Fibroblast of villous mesenchyme (primary cell): ENCODE data around the gene SH2B2. TPM values are rescaled to one million over a fixed set of nuclear protein-coding genes. Genes with fewer than 3 reads are reported as not detected.
"Not testable (repeated sequence)": the region's sequence is repeated elsewhere in the genome, so short reads cannot be mapped to it uniquely, and the experiment has no call there.

Experiments
- DNase-seq: peaks from one replicate; pipeline ENCODE4 v3.0.0-alpha.2; 2010; ENCODE audit warnings: low read depth
- H3K4me3 ChIP-seq: 2 replicates; pipeline ENCODE4 v1.5.1; 2011; ENCODE audit warnings: low read depth, mild to moderate bottlenecking, low read length
- CTCF ChIP-seq: IDR thresholded peaks from 2 replicates; pipeline ENCODE4 v1.5.1; 2012; ENCODE audit warnings: low read depth, mild to moderate bottlenecking, low read length; ENCODE audit not compliant: insufficient read depth
- total RNA-seq: library from RNA; depleted of rRNA; stranded (reverse); fragments of >200 nt; gene quantifications from 2 replicates; pipeline ENCODE4 v1.2.3, GENCODE V29; 2012

Gene SH2B2
- total RNA-seq, 1 donor: 0.43 TPM

- no peak for TF ChIP-seq CTCF
- no peak overlapping the region for H3K4me3 ChIP-seq
- DNase-seq: no peak
Observed at GRCh38 chr7:102294589-102294988, 7.9 kb downstream of the SH2B2 start.

GRCh38 chr7:102295346-102296178, 8.9 kb downstream of the SH2B2 start:
- H3K4me3 ChIP-seq: no peak overlapping the region
- TF ChIP-seq CTCF: no peak
- no peak for DNase-seq

GRCh38 chr7:102296179-102296438, 9.4 kb downstream of the SH2B2 start:
- no peak overlapping the region for H3K4me3 ChIP-seq
- DNase-seq: no peak
- no peak for TF ChIP-seq CTCF

- TF ChIP-seq CTCF: no peak
- DNase-seq: no peak
- H3K4me3 ChIP-seq: no peak overlapping the region
Observed at GRCh38 chr7:102296514-102296913, 9.8 kb downstream of the SH2B2 start.

GRCh38 chr7:102297487-102298218, 11.0 kb downstream of the SH2B2 start:
- DNase-seq: no peak
- no peak for TF ChIP-seq CTCF
- no peak overlapping the region for H3K4me3 ChIP-seq

- peak; percentile 26 for TF ChIP-seq CTCF
- no peak for DNase-seq
- H3K4me3 ChIP-seq: no peak overlapping the region
Observed at GRCh38 chr7:102300643-102301221, 14.1 kb downstream of the SH2B2 start.

- not testable (repeated sequence) for H3K4me3 ChIP-seq, DNase-seq
Observed at GRCh38 chr7:102301367-102301766, 14.7 kb downstream of the SH2B2 start.
